Tibial artery (tissue), 4 donors: Measurements from ENCODE around the gene KIRREL3.

Source experiments
- DNase-seq, 2 donors: peaks; one replicate each; pipeline ENCODE4 v3.0.0-alpha.2; 2019
- H3K27ac ChIP-seq, 2 donors: fragments of 200-600 bp; sonication (generic) in 1 of 2; 1 replicate in 1 of 2; 2 replicates in 1 of 2; pipeline ENCODE4 v1.5.1; 2018 to 2019; ENCODE audit warnings: mild to moderate bottlenecking in 1 of 2
- H3K27me3 ChIP-seq, 2 donors: fragments of 200-600 bp; sonication (generic) in 1 of 2; one replicate each; pipeline versions ENCODE4 v1.5.1 to v1.6.0; 2016 to 2019
- H3K36me3 ChIP-seq, 3 donors: fragments of 200-600 bp; sonication (generic) in 2 of 3; one replicate each; pipeline ENCODE4 v1.5.1; 2016 to 2019; ENCODE audit warnings: mild to moderate bottlenecking in 2 of 3
- H3K4me1 ChIP-seq, 4 donors: fragments of 200-600 bp; sonication (generic) in 2 of 4; 1 replicate in 3 of 4; 2 replicates in 1 of 4; pipeline ENCODE4 v1.5.1; 2016 to 2019
- H3K4me3 ChIP-seq, 2 donors: fragments of 200-600 bp; sonication (generic) in 1 of 2; 1 replicate in 1 of 2; 2 replicates in 1 of 2; pipeline ENCODE4 v1.5.1; 2018 to 2019; ENCODE audit warnings: mild to moderate bottlenecking in 2 of 2
- H3K9me3 ChIP-seq, 3 donors: fragments of 200-600 bp; sonication (generic) in 1 of 3; one replicate each; pipeline ENCODE4 v1.5.1; 2016 to 2019
- intact Hi-C: fragments of 100-400 bp; cut with DNase I; formaldehyde crosslinking; loops from one replicate; pipeline ENCODE4 v1.15.0; 2023; ENCODE audit warnings: low total_unique reads
- TF ChIP-seq, protein P1 (sequence below), 2 experiments: fragments of 200-600 bp in 1 of 2; fragments of 450-650 bp in 1 of 2; IDR thresholded peaks; one replicate each; pipeline ENCODE4 v1.5.1; 2017 to 2019; ENCODE audit warnings: antibody characterized with exemption in 2 of 2, mild to moderate bottlenecking in 1 of 2, moderate library complexity in 1 of 2

Gene KIRREL3

DNA sequence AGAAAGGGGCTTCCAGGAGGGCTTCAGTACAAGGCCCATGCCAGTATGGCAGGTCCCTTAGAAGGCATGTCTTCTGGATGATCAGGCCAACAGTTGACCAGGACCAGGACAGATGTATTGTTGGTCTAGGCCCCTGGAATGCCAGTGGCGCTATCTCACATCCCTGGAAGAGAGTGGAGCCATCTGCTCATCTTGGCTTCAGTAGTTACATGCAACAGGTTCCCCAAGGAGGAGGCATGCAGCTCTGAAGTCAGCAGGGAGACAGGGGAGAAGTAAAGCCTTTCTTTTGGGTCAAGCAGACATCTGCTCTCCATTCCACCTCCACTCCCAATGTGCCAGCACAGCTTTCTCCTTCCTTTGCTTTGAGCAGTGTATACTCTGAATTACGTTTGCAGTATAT, 244.1 kb downstream of the KIRREL3 start:
- TF ChIP-seq, protein P1, sequence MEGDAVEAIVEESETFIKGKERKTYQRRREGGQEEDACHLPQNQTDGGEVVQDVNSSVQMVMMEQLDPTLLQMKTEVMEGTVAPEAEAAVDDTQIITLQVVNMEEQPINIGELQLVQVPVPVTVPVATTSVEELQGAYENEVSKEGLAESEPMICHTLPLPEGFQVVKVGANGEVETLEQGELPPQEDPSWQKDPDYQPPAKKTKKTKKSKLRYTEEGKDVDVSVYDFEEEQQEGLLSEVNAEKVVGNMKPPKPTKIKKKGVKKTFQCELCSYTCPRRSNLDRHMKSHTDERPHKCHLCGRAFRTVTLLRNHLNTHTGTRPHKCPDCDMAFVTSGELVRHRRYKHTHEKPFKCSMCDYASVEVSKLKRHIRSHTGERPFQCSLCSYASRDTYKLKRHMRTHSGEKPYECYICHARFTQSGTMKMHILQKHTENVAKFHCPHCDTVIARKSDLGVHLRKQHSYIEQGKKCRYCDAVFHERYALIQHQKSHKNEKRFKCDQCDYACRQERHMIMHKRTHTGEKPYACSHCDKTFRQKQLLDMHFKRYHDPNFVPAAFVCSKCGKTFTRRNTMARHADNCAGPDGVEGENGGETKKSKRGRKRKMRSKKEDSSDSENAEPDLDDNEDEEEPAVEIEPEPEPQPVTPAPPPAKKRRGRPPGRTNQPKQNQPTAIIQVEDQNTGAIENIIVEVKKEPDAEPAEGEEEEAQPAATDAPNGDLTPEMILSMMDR (IDR thresholded peaks at IDR 0.05): no peak
- Histone ChIP-seq H3K27ac (no peak overlapping the region), H3K4me1 (no peaks in the 10 kb centered on the region), H3K9me3 (no peaks in the 10 kb centered on the region), H3K36me3 (no peaks in the 10 kb centered on the region), H3K4me3 (no peak overlapping the region), H3K27me3 (peaks cover 0 to 2% of the 10 kb centered on the region in 2 donors)
- intact Hi-C loops: no loop called here
- no peak for DNase-seq

- no peaks in the 10 kb centered on the region for H3K36me3 ChIP-seq
- intact Hi-C loops: no loop called here
- no peaks in the 10 kb centered on the region for H3K9me3 ChIP-seq
- TF ChIP-seq, protein P1 (IDR thresholded peaks at IDR 0.05): no peak
- H3K27me3 ChIP-seq: no peaks in the 10 kb centered on the region
- no peak overlapping the region for H3K27ac ChIP-seq
- H3K4me1 ChIP-seq: no peaks in the 10 kb centered on the region
- H3K4me3 ChIP-seq: no peak overlapping the region
- DNase-seq: no peak
Observed at GRCh38 chr11:126755526-126755925, 245.0 kb downstream of the KIRREL3 start.

DNA sequence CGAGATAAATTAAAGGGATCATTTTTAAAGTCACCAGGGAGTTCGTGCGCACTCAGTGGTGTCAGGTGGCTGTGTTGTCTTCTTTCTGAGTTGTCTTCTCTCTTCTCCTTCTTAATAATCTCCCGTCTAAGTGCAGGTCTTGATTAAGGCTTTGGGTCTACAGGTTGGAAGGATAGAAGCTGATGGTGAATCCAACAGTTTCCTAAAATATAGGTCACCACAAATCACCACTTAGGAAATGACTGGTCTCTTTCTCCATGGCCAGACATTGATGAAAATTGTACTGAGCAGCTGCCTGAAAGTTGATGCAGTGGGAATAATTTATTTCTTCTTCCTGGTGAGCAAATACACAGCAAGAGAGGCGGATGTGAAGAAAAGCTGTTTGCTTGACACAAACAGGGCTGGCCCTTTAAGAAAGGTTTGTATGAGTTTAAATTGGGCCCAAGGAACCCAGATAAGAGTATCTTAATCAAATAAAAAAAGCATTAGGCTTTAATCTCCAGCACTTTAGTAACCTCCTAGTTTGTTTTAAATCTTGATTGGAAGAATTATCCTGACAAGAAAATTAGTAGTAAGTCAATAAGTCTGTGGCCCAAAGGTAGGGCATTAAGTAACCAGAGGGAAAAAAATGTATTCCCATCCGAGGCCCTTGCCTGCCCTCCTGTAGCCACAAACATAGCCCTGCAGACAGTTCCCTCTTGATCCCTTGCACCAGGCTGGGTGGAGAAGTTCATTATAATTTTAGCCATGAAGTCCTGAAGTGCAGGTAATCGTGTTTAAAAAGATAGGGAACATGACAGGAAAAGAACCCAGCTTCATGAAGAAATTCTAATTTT, 245.8 kb downstream of the KIRREL3 start:
- Histone ChIP-seq H3K4me1 (no peaks in the 10 kb centered on the region), H3K27ac (no peak overlapping the region), H3K36me3 (no peaks in the 10 kb centered on the region), H3K9me3 (no peaks in the 10 kb centered on the region), H3K27me3 (no peaks in the 10 kb centered on the region), H3K4me3 (no peak overlapping the region)
- intact Hi-C loops: no loop called here
- DNase-seq: no peak
- TF ChIP-seq, protein P1 (IDR thresholded peaks at IDR 0.05): no peak

DNA sequence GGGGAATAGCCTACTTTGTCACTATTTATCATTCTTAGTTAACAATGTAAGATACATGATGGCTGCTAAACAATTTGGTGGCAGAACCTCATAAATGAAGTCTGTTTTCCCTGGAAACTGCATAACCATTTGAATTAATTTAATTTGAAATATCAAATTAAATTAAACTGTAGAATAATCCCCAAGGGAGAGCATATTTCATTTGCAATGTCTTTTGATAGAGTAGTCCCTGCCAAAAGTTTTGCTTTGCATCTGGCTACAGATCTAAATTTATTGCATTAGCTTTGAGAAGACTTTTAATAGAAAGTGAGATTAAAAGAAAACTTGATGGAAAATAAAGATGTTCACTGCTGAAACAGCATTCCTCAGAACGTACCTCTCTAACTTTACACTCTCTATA, 246.6 kb downstream of the KIRREL3 start:
- peaks cover 0 to 2% of the 10 kb centered on the region in 2 donors for H3K27me3 ChIP-seq
- intact Hi-C loops: no loop called here
- H3K27ac ChIP-seq: no peak overlapping the region
- no peak overlapping the region for H3K4me3 ChIP-seq
- H3K9me3 ChIP-seq: no peaks in the 10 kb centered on the region
- no peaks in the 10 kb centered on the region for H3K4me1 ChIP-seq
- no peak for DNase-seq
- TF ChIP-seq, protein P1 (IDR thresholded peaks at IDR 0.05): no peak
- H3K36me3 ChIP-seq: no peaks in the 10 kb centered on the region

GRCh38 chr11:126751242-126751641, 249.3 kb downstream of the KIRREL3 start:
- H3K4me3 ChIP-seq: no peak overlapping the region
- H3K27me3 ChIP-seq: peaks cover 0 to 3% of the 10 kb centered on the region in 2 donors
- H3K36me3 ChIP-seq: no peaks in the 10 kb centered on the region
- no peak overlapping the region for H3K27ac ChIP-seq
- no peaks in the 10 kb centered on the region for H3K4me1 ChIP-seq
- TF ChIP-seq, protein P1 (IDR thresholded peaks at IDR 0.05): no peak
- no peaks in the 10 kb centered on the region for H3K9me3 ChIP-seq
- DNase-seq: no peak
- intact Hi-C loops: no loop called here
